ENCODE data around the gene SEMG1. TPM values are rescaled to one million over a fixed set of nuclear protein-coding genes. Genes with fewer than 3 reads are reported as not detected.

The SEMG1 gene
- total RNA-seq, 1 experiment from 2014 or later, result 2.0 TPM

DNA sequence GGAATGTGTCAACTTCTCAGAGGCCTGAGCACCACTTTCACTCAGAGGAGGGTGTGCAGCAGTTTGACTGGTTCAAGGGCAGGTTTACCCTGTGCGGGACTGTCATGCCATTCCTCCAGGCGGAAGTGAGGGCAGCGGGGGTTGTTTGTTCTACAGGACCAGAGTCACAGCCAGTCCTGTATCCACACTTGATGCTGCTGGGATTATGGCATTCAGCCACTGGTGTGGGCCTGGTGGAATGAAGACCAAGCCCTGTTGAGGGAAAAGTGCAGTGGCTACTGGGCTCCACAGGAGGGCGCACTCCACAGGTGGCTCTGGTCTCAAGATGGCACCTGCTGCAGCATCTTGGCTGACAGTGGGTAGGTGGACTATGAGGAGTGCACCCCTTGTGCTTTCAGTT is 29.2 kb downstream of the SEMG1 start:
- Histone ChIP-seq H3K27ac (ENCODE audit: insufficient read length, low read depth, low read length) (no peak overlapping the region), H3K9ac (ENCODE audit: extremely low read depth, insufficient read length, low read length) (no peak overlapping the region), H3T11ph (ENCODE audit: low read length) (no peak overlapping the region), H2AK5ac (ENCODE audit: insufficient read length, low read length) (no peak overlapping the region), H4K8ac (replicated peaks; ENCODE audit: insufficient read length, low read depth, low read length) (no peak overlapping the region), H2BK20ac (ENCODE audit: low read depth, low read length, poor library complexity, severe bottlenecking) (no peak overlapping the region), H3K18ac (ENCODE audit: insufficient read length, low read depth, low read length) (no peak overlapping the region), H3K14ac (ENCODE audit: insufficient read depth, low read length) (no peak overlapping the region), H2BK12ac (ENCODE audit: insufficient read length, low read depth, low read length) (no peak overlapping the region), H2BK5ac (ENCODE audit: insufficient read length, low read length) (no peak overlapping the region), H4K91ac (ENCODE audit: insufficient read length, low read depth, low read length) (no peak overlapping the region), H2BK120ac (ENCODE audit: low read depth, low read length, poor library complexity, severe bottlenecking) (no peak overlapping the region), H3K4me2 (ENCODE audit: insufficient read depth, insufficient read length, low read length) (no peak overlapping the region), H2AFZ (ENCODE audit: low read length) (no peak overlapping the region), H3K79me1 (ENCODE audit: insufficient read depth, low read depth, low read length, poor library complexity, severe bottlenecking) (no peaks in the 10 kb centered on the region), H2BK15ac (ENCODE audit: low read depth, low read length) (no peak overlapping the region), H3K79me2 (ENCODE audit: insufficient read depth, low read length) (no peaks in the 10 kb centered on the region), H3K4me1 (ENCODE audit: insufficient read depth, low read length) (no peaks in the 10 kb centered on the region), H3K56ac (ENCODE audit: insufficient read length, low read depth, low read length) (no peak overlapping the region), H3K9me3 (ENCODE audit: control insufficient read depth, low read depth, low read length) (no peaks in the 10 kb centered on the region), H3K23me2 (ENCODE audit: insufficient read length, low read depth, low read length, poor library complexity, severe bottlenecking) (no peaks in the 10 kb centered on the region), H3K4ac (ENCODE audit: low read depth, low read length) (no peak overlapping the region), H3K27me3 (ENCODE audit: insufficient read depth, low read length) (no peaks in the 10 kb centered on the region; the same call in 1 of the 2 replicates), H3K23ac (ENCODE audit: insufficient read length, low read depth, low read length) (no peak overlapping the region), H4K5ac (ENCODE audit: insufficient read length, low read depth, low read length) (no peak overlapping the region), H4K20me1 (ENCODE audit: control insufficient read depth, insufficient read depth, insufficient read length) (no peaks in the 10 kb centered on the region)
- no peaks in the 10 kb centered on the region; a peak in 2 of 5 replicates for H3K9me3 Mint-ChIP-seq
- no CpG with 5 or more reads among the region's 4 CpGs for WGBS (ENCODE audit: extremely low coverage, insufficient read length, low lambda C conversion rate)
- DNase-seq, result peak; percentile 77
- H3K27me3 Mint-ChIP-seq (ENCODE audit: low read depth), result peaks cover 4% of the 10 kb centered on the region; the same call in 1 of the 2 replicates
- no peaks in the 10 kb centered on the region for H3K36me3 Mint-ChIP-seq (ENCODE audit: insufficient read depth in 1 of 3, low read depth in 3 of 3)
- peak; percentile 92 for TF ChIP-seq CTCF (conservative IDR thresholded peaks at IDR 0.05)
- H3K4me1 Mint-ChIP-seq, result no peaks in the 10 kb centered on the region
- H3K27ac Mint-ChIP-seq, result no peak overlapping the region
- H3K4me3 Mint-ChIP-seq, result no peak overlapping the region

Measured in H9 (cell line).